ENCODE measurements around the gene RDH12.

Gene RDH12

DNA sequence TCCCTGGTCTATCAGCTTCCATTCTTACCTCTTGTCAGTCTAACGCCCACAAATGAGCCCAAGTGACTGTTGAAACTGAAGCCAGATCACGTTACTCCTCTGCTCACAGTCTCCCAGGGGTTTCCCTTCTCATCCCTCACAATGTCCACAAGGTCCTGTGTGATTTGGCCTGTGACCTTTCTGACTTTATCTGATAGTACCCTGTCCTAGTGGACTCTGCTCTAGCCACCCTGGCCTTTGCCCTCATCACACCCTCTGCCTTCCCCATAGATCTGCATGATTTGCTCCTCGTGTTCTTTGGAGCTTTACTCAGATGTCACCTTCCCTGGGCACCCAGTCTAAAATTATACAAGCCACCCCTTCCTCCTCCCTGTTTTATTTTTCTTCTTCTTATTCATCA, 55.5 kb downstream of the RDH12 start:
- no peak for DNase-seq

GRCh38 chr14:67759916-67760315, 58.2 kb downstream of the RDH12 start:
- DNase-seq: no peak

DNA sequence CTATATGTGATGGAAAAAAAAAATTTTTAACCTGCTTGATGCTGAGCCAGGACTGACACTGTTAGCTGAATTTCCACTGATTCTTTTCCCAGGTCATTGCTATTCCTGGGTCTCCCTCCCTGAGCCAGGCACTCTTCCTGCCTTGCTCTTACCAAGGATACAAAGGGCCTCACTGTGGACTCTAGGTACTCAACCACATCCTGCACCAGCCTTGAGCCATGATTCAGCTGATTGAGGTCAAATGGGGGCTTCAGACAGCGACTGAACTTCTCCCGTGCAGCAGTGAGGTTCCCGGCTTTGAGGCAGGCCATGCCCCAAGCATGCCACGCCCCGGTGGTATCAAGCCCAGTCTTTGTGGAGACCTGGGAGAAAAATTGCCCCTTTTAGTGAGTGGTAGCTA, 60.4 kb downstream of the RDH12 start:
- no peak for DNase-seq

DNA sequence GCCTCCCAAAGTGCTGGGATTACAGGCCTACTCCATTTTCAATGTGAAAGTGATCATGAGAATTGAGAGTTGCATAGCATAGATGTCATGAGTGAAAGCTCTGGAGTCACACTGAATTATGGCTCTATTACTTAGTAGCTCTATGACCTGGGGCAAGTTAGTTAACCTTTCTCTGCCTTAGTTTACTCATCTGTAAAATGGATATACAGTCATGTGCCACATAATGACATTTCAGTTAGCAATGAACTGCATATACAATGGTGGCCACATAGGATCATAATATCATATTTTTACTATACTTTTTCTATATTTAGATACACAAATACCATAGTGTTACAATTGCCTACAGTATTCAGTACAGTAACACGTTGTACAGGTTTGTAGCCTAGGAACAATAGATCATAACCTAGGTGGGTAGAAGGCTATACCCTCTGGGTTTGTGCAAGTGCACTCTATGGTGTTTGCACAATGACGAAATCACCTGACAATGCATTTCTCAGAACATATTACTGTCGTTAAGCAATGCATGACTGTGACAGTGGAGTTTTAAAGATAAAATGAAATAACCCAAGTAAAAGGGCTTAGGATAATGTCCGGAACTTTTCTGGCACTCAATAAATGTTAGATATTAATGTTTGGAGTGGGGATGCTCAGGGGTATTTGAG, 61.6 kb downstream of the RDH12 start:
- no peak for DNase-seq

DNA sequence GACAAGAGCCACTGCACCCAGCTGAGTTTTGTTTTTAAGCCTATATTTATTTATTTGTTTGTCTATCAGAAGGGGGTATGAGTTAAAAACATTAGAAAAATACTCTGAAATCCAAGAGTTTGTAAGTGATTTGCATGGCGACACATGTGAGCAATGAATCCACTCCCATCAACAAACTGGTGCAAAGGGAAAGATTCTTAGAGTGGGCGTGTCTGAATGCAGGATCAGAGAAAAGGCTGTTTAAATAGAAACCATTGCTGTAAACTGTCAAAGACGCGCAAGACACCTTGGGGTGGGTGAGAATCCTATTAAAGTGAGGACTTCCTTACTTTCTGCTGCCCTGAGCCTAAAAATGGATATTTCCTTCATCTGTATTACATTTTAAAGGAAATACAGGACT, 62.8 kb downstream of the RDH12 start:
- DNase-seq: no peak

DNA sequence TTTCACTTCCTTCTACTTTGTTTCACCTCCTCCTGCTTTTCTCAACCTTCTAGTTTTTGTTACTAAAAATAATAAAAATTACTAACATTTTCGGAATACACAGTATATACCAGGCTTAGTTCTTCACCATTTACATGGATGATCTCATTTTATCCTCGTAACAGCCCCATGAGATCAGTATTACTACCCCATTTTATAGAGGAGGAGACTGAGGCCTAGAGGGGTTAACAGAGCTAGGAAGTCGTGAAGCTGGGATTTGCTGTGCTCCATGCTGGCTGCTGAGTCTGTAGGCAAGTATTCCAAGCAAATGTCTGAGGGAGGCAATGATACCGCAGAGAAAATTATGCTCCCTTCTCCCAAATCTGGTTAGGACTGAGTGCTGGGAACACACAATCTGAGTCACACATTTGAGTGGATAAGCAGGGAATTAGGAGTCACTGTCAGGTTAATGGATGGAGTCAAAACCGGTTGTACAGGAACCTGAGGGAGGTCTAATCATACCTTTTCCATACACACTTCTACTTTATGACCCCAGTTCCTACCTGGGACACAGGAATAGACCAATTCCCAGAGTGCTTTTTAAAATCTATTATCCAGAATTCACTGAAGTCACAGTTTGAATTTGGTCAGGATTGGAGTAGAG, 63.6 kb downstream of the RDH12 start:
- no peak for DNase-seq

- DNase-seq: no peak
Measured at GRCh38 chr14:67766035-67766680, 64.5 kb downstream of the RDH12 start.

GRCh38 chr14:67768219-67768618, 66.5 kb downstream of the RDH12 start:
- DNase-seq: no peak

DNA sequence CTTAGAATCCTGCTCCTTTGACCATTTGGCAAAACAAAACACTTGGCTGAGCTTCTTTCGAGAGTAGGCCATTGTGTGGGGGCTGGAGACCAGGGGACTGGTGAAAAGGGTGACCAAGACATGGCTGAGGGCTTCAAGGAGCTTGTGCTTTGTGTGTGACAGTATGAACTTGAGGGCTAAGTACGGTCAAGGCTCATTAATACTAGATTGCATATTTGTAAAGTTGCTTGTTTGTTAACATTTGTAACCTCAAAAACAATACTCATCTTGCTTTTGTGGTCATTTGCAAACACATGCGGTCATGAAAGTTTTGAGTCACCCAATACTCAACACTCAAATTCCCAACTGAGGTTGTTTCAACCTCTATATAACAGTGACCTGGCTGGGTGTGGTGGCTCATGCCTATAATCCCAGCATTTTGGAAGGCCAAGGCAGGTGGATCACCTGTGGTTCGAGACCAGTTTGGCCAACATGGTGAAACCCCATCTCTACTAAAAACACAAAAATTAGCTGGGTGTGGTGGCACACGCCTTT, 72.2 kb downstream of the RDH12 start:
- DNase-seq: no peak

DNA sequence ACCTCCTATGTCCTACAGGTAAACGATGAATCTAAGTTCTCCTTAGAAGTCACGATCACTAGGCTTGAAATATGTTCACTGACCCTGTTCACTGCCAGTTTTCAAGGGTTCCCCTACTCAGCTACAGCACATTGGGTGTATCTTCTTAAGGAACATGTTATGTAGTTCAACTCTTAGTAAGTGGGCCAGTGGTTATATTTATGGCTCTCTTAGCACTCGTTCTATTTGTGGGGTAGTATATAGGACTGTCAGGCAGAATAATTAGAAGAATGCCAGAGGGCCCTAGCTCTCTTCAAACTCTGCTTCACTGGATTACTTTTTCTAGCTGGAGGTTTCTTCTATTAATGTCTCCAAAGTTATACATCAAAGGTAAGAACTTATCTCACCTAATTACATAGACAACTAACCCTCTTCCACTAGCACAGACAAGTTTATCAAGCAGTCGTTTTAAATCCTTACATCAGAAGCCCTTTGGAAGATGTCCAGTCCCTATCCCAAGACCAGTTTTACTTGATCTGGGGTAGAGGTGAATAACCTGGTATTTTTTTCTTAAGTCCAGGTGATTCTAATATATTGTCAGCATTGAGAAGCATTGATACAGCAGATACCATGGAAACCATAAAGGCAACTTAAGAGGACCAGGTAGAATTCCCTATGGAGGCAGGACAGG, 75.1 kb downstream of the RDH12 start:
- no peak for DNase-seq

- DNase-seq: no peak
Measured at GRCh38 chr14:67778792-67779191, 77.1 kb downstream of the RDH12 start.

DNA sequence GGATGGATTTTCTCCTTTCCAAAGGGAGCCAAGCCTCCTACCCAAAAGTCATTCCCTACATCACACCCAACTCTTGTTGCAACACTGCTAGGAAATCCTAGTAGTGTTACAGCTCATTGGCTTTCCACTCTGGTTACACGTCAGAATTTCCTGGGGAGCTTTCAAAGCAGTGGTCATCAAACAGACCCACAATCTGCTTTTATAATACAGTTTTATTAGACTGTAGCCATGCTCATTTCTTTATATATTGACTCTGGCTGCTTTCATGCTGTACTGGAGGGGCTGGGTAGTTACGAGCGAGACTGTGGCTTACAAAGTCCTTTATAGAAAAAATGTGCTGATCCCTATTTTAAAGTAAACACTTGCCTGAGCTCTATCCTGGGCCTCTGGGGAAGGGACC, 80.4 kb downstream of the RDH12 start:
- DNase-seq: no peak
